Loucy (cell line): Measurements from ENCODE around the gene PTGFRN.

ENCODE experiments used
- EZH2phosphoT487 ChIP-seq: fragments of 200-600 bp; IDR thresholded peaks from 2 replicates; pipeline ENCODE4 v1.6.1; 2018; ENCODE audit warnings: antibody characterized with exemption, mild to moderate bottlenecking, moderate library complexity, borderline replicate concordance
- TF ChIP-seq, protein P1 (sequence below): fragments of 200-600 bp; sonication (generic); conservative IDR thresholded peaks from 2 replicates; pipeline ENCODE4 v1.5.1; 2014; ENCODE audit warnings: mild to moderate bottlenecking, antibody characterized with exemption, low read length

DNA sequence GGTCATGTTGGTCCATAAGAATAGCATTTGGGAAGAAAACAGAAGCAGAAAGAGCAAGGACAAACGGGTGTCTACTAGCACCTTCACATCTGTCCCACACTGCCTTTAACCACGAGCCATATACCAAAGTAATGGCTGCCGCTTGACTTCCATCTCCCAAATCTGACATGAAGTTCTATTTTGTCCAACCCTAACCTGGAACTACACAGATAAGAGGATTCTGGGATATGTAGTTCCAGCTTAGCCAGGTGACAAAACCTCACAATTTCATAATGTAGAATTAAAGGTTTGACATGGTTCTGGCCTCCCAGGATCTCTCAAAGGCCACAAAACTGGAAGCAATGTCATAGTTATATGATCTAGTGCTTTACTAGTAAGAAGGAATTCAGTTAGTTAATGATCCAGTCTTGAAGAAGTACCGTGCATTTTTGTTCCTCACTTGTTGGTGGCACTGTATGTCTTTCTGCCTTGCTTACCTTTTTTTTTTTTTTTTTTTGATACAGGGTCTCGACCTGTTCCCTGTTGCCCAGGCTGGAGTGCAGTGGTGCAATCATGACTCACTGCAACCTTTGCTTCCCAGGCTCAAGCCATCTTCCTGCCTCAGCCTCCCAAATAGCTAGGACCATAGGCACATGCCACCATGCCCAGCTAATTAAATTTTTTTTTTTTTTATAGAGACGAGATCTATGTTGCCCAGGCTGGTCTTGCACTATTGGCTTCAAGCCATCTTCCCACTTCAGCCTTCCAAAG lies 17.5 kb downstream of the PTGFRN start:
- TF ChIP-seq, protein P1, sequence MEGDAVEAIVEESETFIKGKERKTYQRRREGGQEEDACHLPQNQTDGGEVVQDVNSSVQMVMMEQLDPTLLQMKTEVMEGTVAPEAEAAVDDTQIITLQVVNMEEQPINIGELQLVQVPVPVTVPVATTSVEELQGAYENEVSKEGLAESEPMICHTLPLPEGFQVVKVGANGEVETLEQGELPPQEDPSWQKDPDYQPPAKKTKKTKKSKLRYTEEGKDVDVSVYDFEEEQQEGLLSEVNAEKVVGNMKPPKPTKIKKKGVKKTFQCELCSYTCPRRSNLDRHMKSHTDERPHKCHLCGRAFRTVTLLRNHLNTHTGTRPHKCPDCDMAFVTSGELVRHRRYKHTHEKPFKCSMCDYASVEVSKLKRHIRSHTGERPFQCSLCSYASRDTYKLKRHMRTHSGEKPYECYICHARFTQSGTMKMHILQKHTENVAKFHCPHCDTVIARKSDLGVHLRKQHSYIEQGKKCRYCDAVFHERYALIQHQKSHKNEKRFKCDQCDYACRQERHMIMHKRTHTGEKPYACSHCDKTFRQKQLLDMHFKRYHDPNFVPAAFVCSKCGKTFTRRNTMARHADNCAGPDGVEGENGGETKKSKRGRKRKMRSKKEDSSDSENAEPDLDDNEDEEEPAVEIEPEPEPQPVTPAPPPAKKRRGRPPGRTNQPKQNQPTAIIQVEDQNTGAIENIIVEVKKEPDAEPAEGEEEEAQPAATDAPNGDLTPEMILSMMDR: no peak
- no peak for TF ChIP-seq EZH2phosphoT487
